Sigmoid colon (tissue), 7 donors: ENCODE measurements around the gene BMP10. TPM values are rescaled to one million over a fixed set of nuclear protein-coding genes. Genes with fewer than 3 reads are reported as not detected.

Experiments
- DNase-seq: peaks from one replicate; pipeline ENCODE4 v3.0.0-alpha.2; 2019
- H3K27ac ChIP-seq, 4 donors: fragments of 200-600 bp; sonication (generic); one replicate each; pipeline ENCODE4 v1.5.1; 2016 to 2019; ENCODE audit warnings: mild to moderate bottlenecking in 1 of 4
- H3K27me3 ChIP-seq, 3 donors: fragments of 200-600 bp; sonication (generic); one replicate each; pipeline ENCODE4 v1.5.1; 2019; ENCODE audit warnings: mild to moderate bottlenecking in 1 of 3
- H3K36me3 ChIP-seq, 4 donors: fragments of 200-600 bp; sonication (generic); one replicate each; pipeline ENCODE4 v1.5.1; 2016 to 2019
- H3K4me1 ChIP-seq, 4 donors: fragments of 200-600 bp; sonication (generic); one replicate each; pipeline ENCODE4 v1.5.1; 2017 to 2019
- H3K4me3 ChIP-seq, 4 donors: fragments of 200-600 bp; sonication (generic); one replicate each; pipeline ENCODE4 v1.5.1; 2017 to 2019; ENCODE audit warnings: mild to moderate bottlenecking in 2 of 4, moderate library complexity in 1 of 4
- H3K9me3 ChIP-seq, 4 donors: fragments of 200-600 bp in 3 of 4; sonication (generic) in 3 of 4; one replicate each; pipeline versions ENCODE4 v1.5.1 to v1.6.1; 2013 to 2019
- EP300 ChIP-seq, 4 donors: sonication (generic); formaldehyde crosslinking; IDR thresholded peaks; one replicate each; pipeline ENCODE4 v1.6.1; 2017; ENCODE audit warnings: antibody characterized with exemption in 4 of 4
- POLR2A ChIP-seq, 2 donors: fragments of 450-650 bp; IDR thresholded peaks; one replicate each; pipeline ENCODE4 v1.6.1; 2016; ENCODE audit warnings: antibody characterized with exemption in 2 of 2, mild to moderate bottlenecking in 2 of 2, moderate library complexity in 2 of 2
- POLR2AphosphoS5 ChIP-seq, 4 donors: sonication (generic); formaldehyde crosslinking; IDR thresholded peaks; one replicate each; pipeline ENCODE4 v1.6.1; 2017; ENCODE audit warnings: antibody characterized with exemption in 4 of 4
- WGBS, 2 donors: extraction: QIAGEN DNeasy Blood & Tissue Kit; methylation state at CpG; one replicate each; pipeline ENCODE4 v1.1.7; 2013; 5-methylcytosine and 5-hydroxymethylcytosine counted together
- intact Hi-C: fragments of 100-400 bp; cut with DNase I; formaldehyde crosslinking; loops from one replicate; pipeline ENCODE4 v1.15.1; 2023
- polyA plus RNA-seq, 3 donors: library from polyadenylated mRNA; stranded (reverse); fragments of 200-250 nt; gene quantifications; one replicate each; pipeline ENCODE4 v1.2.3, GENCODE V29; 2013
- total RNA-seq, 4 donors: library from RNA; depleted of rRNA; stranded (reverse); fragments of >200 nt; gene quantifications; one replicate each; pipeline ENCODE4 v1.1.0, GENCODE V29; 2016
- TF ChIP-seq, protein P1 (sequence below), 4 experiments: fragments of 450-650 bp in 3 of 4; fragments of 200-600 bp in 1 of 4; IDR thresholded peaks; one replicate each; pipeline ENCODE4 v1.5.1; 2016 to 2019; ENCODE audit warnings: antibody characterized with exemption in 4 of 4, mild to moderate bottlenecking in 3 of 4, moderate library complexity in 2 of 4
- donor health status: healthy with polysubstance abuse.
- donor health status: Bipolar disorder and iron deficiency.
- donor health status: healthy.

BMP10 gene
- total and polyA plus RNA-seq, 7 donors, result not detected

DNA sequence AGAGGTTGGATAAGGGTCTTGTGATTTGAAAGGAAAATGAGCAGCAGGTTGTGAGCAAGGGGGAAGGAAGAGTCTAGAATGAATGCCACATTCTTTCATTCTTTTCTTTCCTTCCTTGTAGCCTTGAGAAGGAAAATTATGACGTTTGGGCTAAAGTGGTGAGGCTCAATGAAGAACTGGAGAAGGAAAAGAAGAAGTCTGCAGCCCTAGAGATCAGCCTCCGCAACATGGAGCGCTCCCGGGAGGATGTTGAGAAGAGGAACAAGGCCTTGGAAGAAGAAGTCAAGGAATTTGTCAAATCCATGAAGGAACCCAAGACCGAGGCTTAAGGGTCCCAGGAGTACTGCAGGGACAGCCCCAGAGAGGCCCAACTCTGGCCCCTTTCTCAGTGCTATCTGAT is 45.3 kb downstream of the BMP10 start:
- TF ChIP-seq, protein P1, sequence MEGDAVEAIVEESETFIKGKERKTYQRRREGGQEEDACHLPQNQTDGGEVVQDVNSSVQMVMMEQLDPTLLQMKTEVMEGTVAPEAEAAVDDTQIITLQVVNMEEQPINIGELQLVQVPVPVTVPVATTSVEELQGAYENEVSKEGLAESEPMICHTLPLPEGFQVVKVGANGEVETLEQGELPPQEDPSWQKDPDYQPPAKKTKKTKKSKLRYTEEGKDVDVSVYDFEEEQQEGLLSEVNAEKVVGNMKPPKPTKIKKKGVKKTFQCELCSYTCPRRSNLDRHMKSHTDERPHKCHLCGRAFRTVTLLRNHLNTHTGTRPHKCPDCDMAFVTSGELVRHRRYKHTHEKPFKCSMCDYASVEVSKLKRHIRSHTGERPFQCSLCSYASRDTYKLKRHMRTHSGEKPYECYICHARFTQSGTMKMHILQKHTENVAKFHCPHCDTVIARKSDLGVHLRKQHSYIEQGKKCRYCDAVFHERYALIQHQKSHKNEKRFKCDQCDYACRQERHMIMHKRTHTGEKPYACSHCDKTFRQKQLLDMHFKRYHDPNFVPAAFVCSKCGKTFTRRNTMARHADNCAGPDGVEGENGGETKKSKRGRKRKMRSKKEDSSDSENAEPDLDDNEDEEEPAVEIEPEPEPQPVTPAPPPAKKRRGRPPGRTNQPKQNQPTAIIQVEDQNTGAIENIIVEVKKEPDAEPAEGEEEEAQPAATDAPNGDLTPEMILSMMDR (IDR thresholded peaks at IDR 0.05), result no peak
- TF ChIP-seq POLR2AphosphoS5 (IDR thresholded peaks at IDR 0.05) (no peak), POLR2A (IDR thresholded peaks at IDR 0.05) (no peak), EP300 (IDR thresholded peaks at IDR 0.05) (no peak)
- no peak overlapping the region for H3K27ac ChIP-seq
- no peak overlapping the region for H3K4me3 ChIP-seq
- H3K27me3 ChIP-seq, result no peaks in the 10 kb centered on the region
- no peaks in the 10 kb centered on the region for H3K36me3 ChIP-seq
- intact Hi-C loops, result no loop called here
- 87 to 89% methylated on average over 5 of the region's 5 CpGs for WGBS, 2 donors
- no peak for DNase-seq
- peaks cover 0 to 19% (median 18%) of the 10 kb centered on the region in 4 donors for H3K4me1 ChIP-seq
- no peaks in the 10 kb centered on the region for H3K9me3 ChIP-seq

DNA sequence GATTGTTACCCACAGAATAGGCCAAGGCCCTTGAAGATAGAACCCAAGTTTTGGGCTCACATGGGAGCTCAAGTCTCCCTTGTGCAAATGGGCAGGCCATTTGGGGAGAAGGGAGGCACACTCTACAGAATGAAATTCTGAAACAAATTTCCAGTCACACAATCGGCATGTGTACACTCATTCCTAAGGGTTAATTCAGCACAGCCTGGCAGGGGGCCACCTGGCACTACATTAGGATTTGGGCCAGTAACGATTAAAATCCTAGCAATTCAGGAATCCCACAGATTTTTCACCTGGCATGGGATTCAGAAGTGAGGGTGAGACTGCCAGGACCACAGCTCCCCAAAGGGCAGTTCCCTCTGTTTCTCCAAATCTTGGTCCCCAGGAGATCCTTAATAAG is 46.4 kb downstream of the BMP10 start:
- Histone ChIP-seq H3K9me3 (no peaks in the 10 kb centered on the region), H3K27me3 (no peaks in the 10 kb centered on the region), H3K4me3 (no peak overlapping the region), H3K4me1 (peaks cover 0 to 17% (median 15%) of the 10 kb centered on the region in 4 donors), H3K36me3 (no peaks in the 10 kb centered on the region), H3K27ac (no peak overlapping the region)
- no peak for TF ChIP-seq POLR2A (IDR thresholded peaks at IDR 0.05)
- TF ChIP-seq POLR2AphosphoS5 (IDR thresholded peaks at IDR 0.05), result no peak
- TF ChIP-seq EP300 (IDR thresholded peaks at IDR 0.05), result no peak
- TF ChIP-seq, protein P1 (IDR thresholded peaks at IDR 0.05), result no peak
- 63 to 80% methylated on average over 2 of the region's 2 CpGs for WGBS, 2 donors
- no peak for DNase-seq
- intact Hi-C loops, result no loop called here

DNA sequence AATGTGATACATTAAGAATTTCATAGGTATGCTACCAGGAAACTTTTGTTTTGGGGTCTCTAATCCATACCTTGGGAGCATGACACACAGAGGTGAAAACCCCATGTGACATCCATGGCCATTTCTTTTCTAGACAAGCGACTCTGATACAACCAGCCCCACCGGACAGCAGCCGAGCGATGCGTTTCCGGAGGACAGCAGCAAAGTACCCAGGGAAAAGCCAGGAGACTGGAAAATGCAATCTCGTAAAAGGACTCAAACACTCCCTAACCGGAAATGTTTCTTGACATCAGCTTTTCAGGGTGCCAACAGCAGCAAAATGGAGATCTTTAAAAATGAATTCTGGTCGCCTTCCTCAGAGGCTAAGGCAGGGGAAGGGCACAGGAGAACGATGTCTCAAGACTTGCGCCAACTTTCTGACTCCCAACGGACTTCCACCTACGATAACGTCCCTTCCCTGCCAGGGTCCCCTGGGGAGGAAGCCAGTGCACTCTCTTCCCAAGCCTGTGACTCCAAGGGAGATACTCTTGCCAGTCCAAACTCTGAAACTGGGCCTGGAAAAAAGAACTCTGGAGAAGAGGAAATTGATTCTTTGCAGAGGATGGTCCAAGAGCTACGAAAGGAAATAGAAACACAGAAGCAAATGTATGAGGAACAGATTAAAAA is 48.9 kb downstream of the BMP10 start:
- Histone ChIP-seq H3K36me3 (no peaks in the 10 kb centered on the region), H3K27ac (no peak overlapping the region), H3K27me3 (no peaks in the 10 kb centered on the region), H3K4me1 (no peaks in the 10 kb centered on the region), H3K4me3 (no peak overlapping the region), H3K9me3 (no peaks in the 10 kb centered on the region)
- DNase-seq, result no peak
- TF ChIP-seq EP300 (IDR thresholded peaks at IDR 0.05) (no peak), POLR2A (IDR thresholded peaks at IDR 0.05) (no peak)
- TF ChIP-seq, protein P1 (IDR thresholded peaks at IDR 0.05), result no peak
- intact Hi-C loops, result no loop called here
- WGBS, 2 donors, result 95% methylated on average over 15 of the region's 15 CpGs

DNA sequence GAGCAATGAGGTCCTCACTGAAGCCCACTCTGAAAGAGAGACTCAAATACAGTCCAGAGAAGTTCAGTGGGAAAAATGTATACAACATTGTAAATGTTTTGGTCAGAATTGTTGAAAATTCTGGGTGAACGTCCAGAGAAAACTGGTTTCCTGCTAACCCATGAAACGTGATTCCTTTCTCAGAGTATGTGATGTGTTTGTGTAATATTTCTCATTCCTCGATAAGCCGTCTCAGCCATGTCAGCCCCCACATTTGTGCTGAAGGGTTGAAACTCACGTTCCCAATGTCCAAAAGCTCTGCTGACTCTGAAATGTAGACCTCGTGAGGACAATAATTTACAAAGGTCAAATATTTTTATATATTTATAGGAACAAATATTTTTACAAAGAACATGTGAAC is 51.6 kb downstream of the BMP10 start:
- Histone ChIP-seq H3K4me1 (no peaks in the 10 kb centered on the region), H3K4me3 (no peak overlapping the region), H3K36me3 (no peaks in the 10 kb centered on the region), H3K27ac (no peak overlapping the region), H3K9me3 (no peaks in the 10 kb centered on the region), H3K27me3 (no peaks in the 10 kb centered on the region)
- 82 to 86% methylated on average over 6 of the region's 6 CpGs for WGBS, 2 donors
- intact Hi-C loops, result no loop called here
- no peak for TF ChIP-seq POLR2AphosphoS5 (IDR thresholded peaks at IDR 0.05)
- TF ChIP-seq, protein P1 (IDR thresholded peaks at IDR 0.05), result no peak
- TF ChIP-seq POLR2A (IDR thresholded peaks at IDR 0.05), result no peak
- TF ChIP-seq EP300 (IDR thresholded peaks at IDR 0.05), result no peak
- DNase-seq, result no peak

DNA sequence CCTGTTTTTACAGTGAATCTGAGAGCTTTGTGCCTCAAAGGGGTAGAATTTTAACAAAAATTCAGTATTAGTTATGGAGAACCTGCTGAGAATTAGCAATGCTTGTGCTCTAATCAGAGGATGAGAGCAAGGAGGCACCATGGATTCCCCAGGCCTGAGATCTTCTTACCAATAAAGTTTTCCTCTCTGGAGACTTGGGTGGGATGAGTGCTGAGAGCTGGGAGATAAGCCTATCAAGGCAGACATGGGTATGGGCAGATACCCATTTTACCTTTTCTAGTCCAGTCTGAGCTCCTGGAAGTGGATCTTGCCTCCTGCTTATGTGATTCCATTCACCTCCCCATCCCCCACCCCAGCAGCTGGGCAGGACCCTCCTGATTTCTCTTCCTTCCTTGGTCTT is 53.9 kb downstream of the BMP10 start:
- H3K27ac ChIP-seq, result no peak overlapping the region
- no peaks in the 10 kb centered on the region for H3K36me3 ChIP-seq
- no peaks in the 10 kb centered on the region for H3K4me1 ChIP-seq
- intact Hi-C loops, result no loop called here
- H3K9me3 ChIP-seq, result no peaks in the 10 kb centered on the region
- H3K4me3 ChIP-seq, result no peak overlapping the region
- no peak for TF ChIP-seq EP300 (IDR thresholded peaks at IDR 0.05)
- no peak for TF ChIP-seq POLR2AphosphoS5 (IDR thresholded peaks at IDR 0.05)
- TF ChIP-seq, protein P1 (IDR thresholded peaks at IDR 0.05), result no peak
- no peak for TF ChIP-seq POLR2A (IDR thresholded peaks at IDR 0.05)
- no peaks in the 10 kb centered on the region for H3K27me3 ChIP-seq
- DNase-seq, result no peak
